Urinary bladder (tissue), 4 donors: ENCODE data around the gene ANAPC4. TPM values are rescaled to one million over a fixed set of nuclear protein-coding genes. Genes with fewer than 3 reads are reported as not detected.
"Not testable (repeated sequence)": the region's sequence is repeated elsewhere in the genome, so short reads cannot be mapped to it uniquely, and the experiment has no call there.

ENCODE experiments used
- DNase-seq: peaks from one replicate; pipeline ENCODE4 v3.0.0-alpha.2; 2015; ENCODE audit errors: extremely low spot score
- H3K27ac ChIP-seq: one replicate; pipeline ENCODE4 v1.5.1; 2013; ENCODE audit warnings: low read depth, mild to moderate bottlenecking, moderate library complexity
- H3K36me3 ChIP-seq: one replicate; pipeline ENCODE4 v1.6.1; 2013; ENCODE audit warnings: mild to moderate bottlenecking, moderate library complexity; ENCODE audit not compliant: insufficient read depth
- H3K4me1 ChIP-seq: one replicate; pipeline ENCODE4 v1.6.1; 2013; ENCODE audit warnings: mild to moderate bottlenecking, moderate library complexity; ENCODE audit not compliant: insufficient read depth
- H3K4me3 ChIP-seq: one replicate; pipeline ENCODE4 v1.5.1; 2013; ENCODE audit warnings: low read depth, low read length
- WGBS: extraction: QIAGEN DNeasy Blood & Tissue Kit; methylation state at CpG from one replicate; pipeline ENCODE4 v1.1.7; 2013; 5-methylcytosine and 5-hydroxymethylcytosine counted together
- polyA plus RNA-seq: library from polyadenylated mRNA; stranded (reverse); fragments of 200-250 nt; gene quantifications from one replicate; pipeline ENCODE4 v1.2.3, GENCODE V29; 2013
- total RNA-seq: library from RNA; depleted of rRNA; stranded (reverse); fragments of >200 nt; gene quantifications from one replicate; pipeline ENCODE4 v1.2.3, GENCODE V29; 2014
- donor health status: healthy with polysubstance abuse.
- donor health status: healthy.

The ANAPC4 gene
- total RNA-seq (70.8 TPM), polyA plus RNA-seq (20.9 TPM)

GRCh38 chr4:25376754-25377571, at the start of gene ANAPC4:
Gene ANAPC4, plus strand, starts transcription at chr4:25377263. Its CDS starts 165 bp downstream, at chr4:25377428.
- H3K27ac ChIP-seq: peak within 1 kb of the TSS; percentile 68
- 1% methylated on average over 64 of the region's 74 CpGs for WGBS
- H3K36me3 ChIP-seq: peaks cover 2% of the 10 kb centered on the region
- H3K4me3 ChIP-seq: peak within 1 kb of the TSS; percentile 94
- peak; percentile 79 for DNase-seq
- H3K4me1 ChIP-seq: no peaks in the 10 kb centered on the region

DNA sequence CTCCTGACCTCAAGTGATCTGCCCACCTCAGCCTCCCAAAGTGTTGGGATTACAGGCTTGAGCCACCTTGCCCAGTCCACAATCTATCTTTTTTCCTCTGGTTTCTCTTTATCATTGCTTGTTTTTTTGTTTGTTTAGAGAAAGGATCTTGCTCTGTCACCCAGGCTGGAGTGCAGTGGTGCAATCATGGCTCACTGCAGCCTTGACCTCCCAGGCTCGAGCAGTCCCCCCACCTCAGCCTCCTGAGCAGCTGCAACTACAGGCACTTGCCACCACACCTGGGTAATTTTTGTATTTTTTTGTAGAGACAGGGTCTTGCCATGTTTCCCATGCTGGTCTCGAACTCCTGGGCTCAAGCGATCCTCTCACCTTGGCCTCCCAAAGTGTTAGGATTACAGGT, 48.6 kb upstream of the ANAPC4 start:
- not testable (repeated sequence) for H3K4me3 ChIP-seq, H3K4me1 ChIP-seq, H3K27ac ChIP-seq, H3K36me3 ChIP-seq, DNase-seq
- 96% methylated on average over 3 of the region's 3 CpGs for WGBS

- peaks cover 2% of the 10 kb centered on the region for H3K36me3 ChIP-seq
- H3K27ac ChIP-seq: no peak overlapping the region
- no peak for DNase-seq
- no peaks in the 10 kb centered on the region for H3K4me1 ChIP-seq
- H3K4me3 ChIP-seq: no peak overlapping the region
- WGBS: 86% methylated on average over 1 of the region's 1 CpG
These were observed 46.7 kb upstream of the ANAPC4 start for GRCh38 chr4:25330335-25330734.

DNA sequence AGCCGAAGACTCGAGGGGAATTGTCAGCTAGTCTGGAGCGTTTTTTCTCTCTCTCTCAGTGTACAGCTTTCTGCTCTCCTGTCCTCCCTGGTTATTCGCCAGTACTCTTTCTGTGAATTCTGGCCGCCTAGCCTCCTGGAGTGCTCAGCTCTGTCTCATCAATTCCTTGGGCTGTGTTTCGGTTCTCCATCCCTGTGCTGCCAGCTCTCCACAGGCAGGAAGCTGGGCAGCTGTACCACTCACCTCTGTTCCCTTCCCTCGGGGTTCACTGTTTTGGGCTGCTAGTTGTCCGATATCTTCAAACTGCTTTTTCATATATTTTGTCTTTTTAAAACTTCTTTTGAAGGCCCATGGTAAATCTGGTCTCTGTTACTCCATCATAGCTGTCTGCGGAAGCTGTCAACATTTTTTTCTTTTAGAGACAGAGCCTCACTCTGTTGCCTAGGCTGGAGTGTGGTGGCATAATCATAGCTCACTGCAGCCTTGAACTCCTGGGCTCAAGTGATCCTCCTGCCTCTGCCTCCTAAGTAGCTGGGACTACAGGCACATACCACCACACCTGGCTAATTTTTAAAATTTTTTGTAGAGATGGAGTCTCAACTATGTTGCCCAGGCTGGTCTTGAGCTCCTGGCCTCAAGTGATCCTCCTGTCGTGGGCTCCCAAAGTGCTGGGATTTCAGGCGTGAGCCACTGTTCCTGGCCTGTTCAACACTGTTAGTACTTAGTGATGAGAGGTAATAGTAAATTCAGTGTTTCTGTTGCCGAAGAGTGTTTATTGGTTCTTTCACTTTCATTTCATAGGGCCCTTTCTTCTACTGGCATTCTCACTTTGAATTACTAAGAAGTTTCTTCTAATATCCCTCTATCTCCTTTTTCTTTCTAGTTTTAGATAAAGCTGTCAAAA, 45.9 kb upstream of the ANAPC4 start:
- Histone ChIP-seq H3K4me1 (no peaks in the 10 kb centered on the region), H3K4me3 (no peak overlapping the region), H3K36me3 (peaks cover 2% of the 10 kb centered on the region), H3K27ac (no peak overlapping the region)
- WGBS: 80% methylated on average over 12 of the region's 12 CpGs
- DNase-seq: no peak

DNA sequence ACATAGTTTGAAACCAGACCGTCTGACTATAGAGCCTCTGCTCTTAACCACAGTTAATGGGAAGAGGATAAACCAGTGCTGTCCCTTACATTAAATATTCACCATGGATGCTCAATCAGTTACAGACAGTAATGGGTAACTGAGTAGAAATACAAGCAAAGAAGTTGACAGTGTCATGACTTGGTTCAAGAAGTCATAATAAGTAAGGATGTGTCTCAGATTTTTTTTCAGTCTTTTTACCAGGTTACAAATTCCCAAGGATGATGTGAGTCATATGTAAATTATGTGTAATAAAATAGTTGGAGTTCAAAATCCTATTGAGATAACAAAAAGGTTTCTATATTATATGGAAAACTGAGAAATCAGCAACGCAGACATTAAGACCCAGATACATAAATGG, 33.4 kb upstream of the ANAPC4 start:
- no peak overlapping the region for H3K4me3 ChIP-seq
- no peak overlapping the region for H3K27ac ChIP-seq
- no peaks in the 10 kb centered on the region for H3K36me3 ChIP-seq
- DNase-seq: no peak
- H3K4me1 ChIP-seq: no peaks in the 10 kb centered on the region
- WGBS: 96% methylated on average over 2 of the region's 2 CpGs

DNA sequence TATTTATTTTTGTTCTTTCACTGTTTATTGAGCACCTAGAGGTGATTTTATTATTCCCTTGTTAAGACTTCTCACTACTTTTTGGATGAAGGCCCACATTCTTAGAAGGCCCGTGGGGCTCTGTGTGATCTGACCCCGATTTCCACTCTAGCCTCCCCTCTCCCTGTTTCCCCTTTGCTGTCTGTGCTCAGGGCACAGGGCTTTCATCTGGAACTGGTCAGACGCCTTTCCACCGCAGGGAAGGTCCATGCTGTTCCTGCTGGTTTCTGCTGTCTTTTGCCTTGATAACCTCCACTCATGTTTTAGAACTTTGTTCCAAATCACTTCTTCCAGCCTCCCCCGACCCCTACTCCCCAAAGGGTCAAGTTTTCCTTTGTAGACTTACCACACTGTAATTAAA, 31.3 kb upstream of the ANAPC4 start:
- Histone ChIP-seq H3K4me1 (no peaks in the 10 kb centered on the region), H3K27ac (no peak overlapping the region), H3K4me3 (no peak overlapping the region), H3K36me3 (no peaks in the 10 kb centered on the region)
- no peak for DNase-seq
- 65% methylated on average over 5 of the region's 5 CpGs for WGBS

DNA sequence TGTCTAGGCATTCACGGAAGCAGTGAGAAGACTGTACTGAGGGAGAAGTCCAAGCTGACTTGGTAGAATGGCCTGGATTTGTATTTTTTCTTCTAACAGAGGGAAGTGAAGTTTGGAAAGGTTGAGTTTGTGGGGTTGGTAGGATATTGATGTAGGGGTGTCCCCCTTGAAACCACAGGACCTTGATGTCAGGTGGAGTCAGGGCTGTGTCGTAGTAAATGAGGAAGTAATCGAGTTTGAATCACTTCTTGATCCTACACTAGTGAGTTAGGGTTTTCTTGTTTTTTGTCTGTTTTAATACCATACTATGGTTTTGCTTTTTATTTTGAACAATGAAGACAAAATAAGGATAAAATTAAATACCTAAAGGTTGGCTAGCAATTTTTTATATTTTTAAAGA, 30.1 kb upstream of the ANAPC4 start:
- WGBS: 91% methylated on average over 3 of the region's 3 CpGs
- H3K36me3 ChIP-seq: peaks cover 2% of the 10 kb centered on the region
- no peaks in the 10 kb centered on the region for H3K4me1 ChIP-seq
- DNase-seq: no peak
- no peak overlapping the region for H3K27ac ChIP-seq
- H3K4me3 ChIP-seq: no peak overlapping the region

DNA sequence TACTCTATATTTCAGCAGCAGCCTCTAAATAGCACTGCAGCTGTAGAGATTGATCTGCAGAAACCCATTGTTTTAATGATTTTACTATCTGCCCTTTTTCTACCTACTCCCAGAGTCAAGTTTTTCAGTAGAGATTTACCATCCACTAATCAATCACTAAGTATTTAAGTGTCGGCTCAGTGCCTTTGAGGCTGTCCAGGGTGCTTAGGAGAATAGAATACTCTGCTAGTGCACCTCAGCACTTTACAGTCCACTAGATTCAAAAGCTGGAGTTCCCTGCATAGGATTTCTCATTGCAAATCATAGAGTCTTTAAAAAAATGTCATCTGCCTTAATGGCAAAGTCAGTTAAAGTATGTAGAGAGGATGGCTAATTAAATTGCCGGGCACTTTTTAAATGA, 29.6 kb upstream of the ANAPC4 start:
- Histone ChIP-seq H3K4me1 (no peaks in the 10 kb centered on the region), H3K4me3 (no peak overlapping the region), H3K27ac (no peak overlapping the region), H3K36me3 (peaks cover 4% of the 10 kb centered on the region)
- DNase-seq: no peak
- WGBS: 52% methylated on average over 2 of the region's 2 CpGs

GRCh38 chr4:25347971-25348370, 29.1 kb upstream of the ANAPC4 start:
- Histone ChIP-seq H3K27ac (no peak overlapping the region), H3K4me1 (no peaks in the 10 kb centered on the region), H3K4me3 (no peak overlapping the region), H3K36me3 (peaks cover 4% of the 10 kb centered on the region)
- 68% methylated on average over 2 of the region's 2 CpGs for WGBS
- DNase-seq: no peak

DNA sequence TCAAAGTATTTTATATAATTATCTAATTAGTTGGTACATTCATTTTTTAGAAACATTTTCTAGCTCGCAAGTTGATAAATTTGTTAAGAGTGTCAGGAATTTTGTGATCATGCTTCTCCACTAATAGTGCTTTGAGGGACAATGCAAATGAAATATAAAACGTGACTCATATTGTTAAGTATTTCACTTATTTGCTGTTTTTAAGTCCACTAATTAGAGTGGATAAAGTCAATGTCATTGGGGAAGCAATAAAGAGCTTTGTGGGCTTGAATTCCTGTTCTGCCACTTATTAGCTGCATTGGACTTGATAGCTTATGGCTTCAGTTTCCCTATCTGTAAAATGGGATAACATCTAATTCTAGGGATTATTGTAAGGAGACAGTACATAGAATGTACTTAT, 26.5 kb upstream of the ANAPC4 start:
- Histone ChIP-seq H3K4me1 (no peaks in the 10 kb centered on the region), H3K27ac (no peak overlapping the region), H3K36me3 (peaks cover 4% of the 10 kb centered on the region), H3K4me3 (no peak overlapping the region)
- WGBS: 84% methylated on average over 2 of the region's 2 CpGs
- no peak for DNase-seq

- Histone ChIP-seq H3K27ac (no peak overlapping the region), H3K4me1 (no peaks in the 10 kb centered on the region)
- 80% methylated on average over 4 of the region's 4 CpGs for WGBS
These were observed 25.2 kb upstream of the ANAPC4 start for GRCh38 chr4:25351777-25352416.

GRCh38 chr4:25356068-25356467, 21.0 kb upstream of the ANAPC4 start:
- WGBS: 98% methylated on average over 2 of the region's 2 CpGs
- no peak for DNase-seq
- H3K4me1 ChIP-seq: no peaks in the 10 kb centered on the region
- no peak overlapping the region for H3K27ac ChIP-seq
- no peak overlapping the region for H3K4me3 ChIP-seq
- H3K36me3 ChIP-seq: peaks cover 4% of the 10 kb centered on the region

More at GRCh38 chr4:25351777-25352416, 25.2 kb upstream of the ANAPC4 start:
- DNase-seq: no peak
- Histone ChIP-seq H3K36me3 (peaks cover 4% of the 10 kb centered on the region), H3K4me3 (no peak overlapping the region)

- Histone ChIP-seq H3K36me3 (no peaks in the 10 kb centered on the region), H3K4me3 (no peak overlapping the region), H3K4me1 (no peaks in the 10 kb centered on the region), H3K27ac (no peak overlapping the region)
- DNase-seq: no peak
- 85% methylated on average over 14 of the region's 14 CpGs for WGBS
These were observed 18.4 kb upstream of the ANAPC4 start for GRCh38 chr4:25358515-25359275.
